OCI-LY3 (cell line): ENCODE measurements around the gene CEBPB.

Experiments
- H2AFZ ChIP-seq: fragments of 200-600, 300-600 bp; shearing (Covaris generic); 2 replicates; pipeline ENCODE4 v1.6.0; 2014; ENCODE audit warnings: antibody characterized with exemption, low read depth, low read length
- H3K27ac ChIP-seq: fragments of 200-600, 300-600 bp; sonication (generic); 2 replicates; pipeline ENCODE4 v1.5.1; 2014; ENCODE audit warnings: mild to moderate bottlenecking, low read length, moderate library complexity, mixed read lengths
- H3K27me3 ChIP-seq: fragments of 200-600, 300-600 bp; sonication (generic); 2 replicates; pipeline ENCODE4 v1.6.1; 2014; ENCODE audit warnings: low read depth, low read length, mixed read lengths
- H3K36me3 ChIP-seq: fragments of 200-600, 300-600 bp; sonication (generic); replicated peaks from 2 replicates; pipeline ENCODE3; 2014; ENCODE audit warnings: low read depth, low read length, mixed read lengths
- H3K4me1 ChIP-seq: fragments of 300-600, 200-600 bp; sonication (generic); 2 replicates; pipeline ENCODE4 v1.6.1; 2014; ENCODE audit warnings: low read length, mixed read lengths
- H3K4me2 ChIP-seq: fragments of 200-600, 300-600 bp; sonication (generic); 2 replicates; pipeline ENCODE4 v1.6.1; 2014; ENCODE audit warnings: low read length, mixed read lengths
- H3K4me3 ChIP-seq: fragments of 300-600, 200-600 bp; sonication (generic); 2 replicates; pipeline ENCODE4 v1.5.1; 2014; ENCODE audit warnings: antibody characterized with exemption, mild to moderate bottlenecking, low read length, moderate library complexity
- H3K79me2 ChIP-seq: fragments of 300-600, 200-600 bp; shearing (Covaris generic); 2 replicates; pipeline ENCODE4 v1.6.1; 2014; ENCODE audit warnings: mild to moderate bottlenecking, low read length, mixed read lengths
- H3K9ac ChIP-seq: fragments of 300-600, 200-600 bp; shearing (Covaris generic); 2 replicates; pipeline ENCODE4 v1.6.0; 2014; ENCODE audit warnings: mild to moderate bottlenecking, low read length, moderate library complexity
- H3K9me3 ChIP-seq: fragments of 200-600, 300-600 bp; shearing (Covaris generic); 2 replicates; pipeline ENCODE4 v1.6.1; 2014; ENCODE audit warnings: low read length, mixed read lengths; ENCODE audit not compliant: insufficient read depth
- H4K20me1 ChIP-seq: fragments of 200-600, 300-600 bp; sonication (generic); 2 replicates; pipeline ENCODE4 v1.6.1; 2016; ENCODE audit warnings: low read length, mixed read lengths; ENCODE audit not compliant: insufficient read depth
- CTCF ChIP-seq: fragments of 200-600, 300-600 bp; sonication (generic); IDR thresholded peaks from 2 replicates; pipeline ENCODE4 v1.5.1; 2014; ENCODE audit warnings: antibody characterized with exemption, low read length, low read depth
- EZH2phosphoT487 ChIP-seq: fragments of 200-600 bp; shearing (Covaris generic); IDR thresholded peaks from 2 replicates; pipeline ENCODE4 v1.6.1; 2018; ENCODE audit warnings: antibody characterized with exemption, mixed run types, low read depth

The CEBPB gene

GRCh38 chr20:50193836-50194421 lies 3.3 kb downstream of the CEBPB start:
- no peaks in the 10 kb centered on the region for H3K27me3 ChIP-seq
- TF ChIP-seq EZH2phosphoT487 (no peak), CTCF (no peak)
- H3K9ac ChIP-seq, result no peak overlapping the region
- H3K9me3 ChIP-seq, result no peaks in the 10 kb centered on the region
- no peak overlapping the region for H2AFZ ChIP-seq
- peaks cover 22% of the 10 kb centered on the region for H3K36me3 ChIP-seq
- peak overlapping the region; percentile 80 for H3K4me2 ChIP-seq
- no peak overlapping the region for H3K27ac ChIP-seq
- peaks cover 32% of the 10 kb centered on the region for H3K79me2 ChIP-seq
- H3K4me3 ChIP-seq, result no peak overlapping the region
- H4K20me1 ChIP-seq, result peaks cover 20% of the 10 kb centered on the region
- H3K4me1 ChIP-seq, result peaks cover 14% of the 10 kb centered on the region

- Histone ChIP-seq H3K4me1 (peaks cover 14% of the 10 kb centered on the region), H3K4me3 (no peak overlapping the region), H3K36me3 (peaks cover 22% of the 10 kb centered on the region), H3K4me2 (no peak overlapping the region), H3K9me3 (no peaks in the 10 kb centered on the region), H3K27ac (no peak overlapping the region), H4K20me1 (peaks cover 20% of the 10 kb centered on the region), H3K27me3 (no peaks in the 10 kb centered on the region), H3K9ac (no peak overlapping the region), H3K79me2 (peaks cover 32% of the 10 kb centered on the region), H2AFZ (no peak overlapping the region)
- no peak for TF ChIP-seq CTCF
- no peak for TF ChIP-seq EZH2phosphoT487
These were observed 3.8 kb downstream of the CEBPB start for GRCh38 chr20:50194422-50194830.

GRCh38 chr20:50194831-50195523 lies 4.3 kb downstream of the CEBPB start:
- Histone ChIP-seq H3K9ac (no peak overlapping the region), H3K36me3 (peaks cover 22% of the 10 kb centered on the region), H4K20me1 (peaks cover 20% of the 10 kb centered on the region), H3K79me2 (peaks cover 32% of the 10 kb centered on the region), H3K9me3 (no peaks in the 10 kb centered on the region), H3K27me3 (no peaks in the 10 kb centered on the region), H3K4me3 (no peak overlapping the region), H3K4me1 (peaks cover 10% of the 10 kb centered on the region), H2AFZ (no peak overlapping the region), H3K27ac (no peak overlapping the region), H3K4me2 (no peak overlapping the region)
- no peak for TF ChIP-seq CTCF
- TF ChIP-seq EZH2phosphoT487, result no peak

- Histone ChIP-seq H3K4me1 (peaks cover 10% of the 10 kb centered on the region), H3K27ac (no peak overlapping the region), H3K79me2 (peaks cover 32% of the 10 kb centered on the region), H4K20me1 (peaks cover 20% of the 10 kb centered on the region), H3K9me3 (no peaks in the 10 kb centered on the region), H3K9ac (no peak overlapping the region), H3K36me3 (peaks cover 22% of the 10 kb centered on the region), H3K4me3 (no peak overlapping the region), H3K4me2 (no peak overlapping the region), H3K27me3 (no peaks in the 10 kb centered on the region), H2AFZ (no peak overlapping the region)
- no peak for TF ChIP-seq CTCF
- no peak for TF ChIP-seq EZH2phosphoT487
These were observed 5.0 kb downstream of the CEBPB start for GRCh38 chr20:50195524-50196120.
